Right lobe of liver (tissue), 6 donors: ENCODE data around the gene RMDN2. TPM values are rescaled to one million over a fixed set of nuclear protein-coding genes. Genes with fewer than 3 reads are reported as not detected.

Experiments
- ATAC-seq, 4 donors: fragments of 200-7000 bp; cut with Tn5 transposase; one replicate each; pipeline ENCODE4 v1.9.1; 2020; ENCODE audit warnings: mild to moderate bottlenecking in 4 of 4, moderate library complexity in 4 of 4
- DNase-seq, 3 donors: peaks; one replicate each; pipeline ENCODE4 v3.0.0-alpha.2; 2020
- H3K27ac ChIP-seq, 3 donors: fragments of 200-600 bp; one replicate each; pipeline ENCODE4 v1.8.0; 2022
- H3K27me3 ChIP-seq, 2 donors: fragments of 200-600 bp; one replicate each; pipeline ENCODE4 v1.8.0; 2022
- H3K36me3 ChIP-seq, 4 donors: fragments of 200-600 bp; sonication (generic) in 1 of 4; one replicate each; pipeline versions ENCODE4 v1.5.1 to v1.8.0; 2017 to 2022; ENCODE audit warnings: control low read depth in 1 of 4
- H3K4me1 ChIP-seq, 4 donors: fragments of 200-600 bp; sonication (generic) in 1 of 4; one replicate each; pipeline versions ENCODE4 v1.5.1 to v1.8.0; 2017 to 2022; ENCODE audit warnings: control low read depth in 1 of 4
- H3K4me3 ChIP-seq, 3 donors: fragments of 200-600 bp; one replicate each; pipeline ENCODE4 v1.8.0; 2022
- H3K9me3 ChIP-seq, 4 donors: fragments of 200-600 bp; sonication (generic) in 1 of 4; one replicate each; pipeline versions ENCODE4 v1.5.1 to v1.8.0; 2017 to 2022; ENCODE audit warnings: control low read depth in 1 of 4
- POLR2A ChIP-seq: fragments of 450-650 bp; IDR thresholded peaks from one replicate; pipeline ENCODE4 v1.6.1; 2017; ENCODE audit warnings: antibody characterized with exemption, mild to moderate bottlenecking
- WGBS: methylation state at CpG from one replicate; pipeline ENCODE4 v1.1.6; 2018; ENCODE audit warnings: low coverage, low lambda C conversion rate; ENCODE audit not compliant: insufficient coverage; ENCODE audit errors: missing lambda C conversion rate; 5-methylcytosine and 5-hydroxymethylcytosine counted together
- intact Hi-C, 2 donors: fragments of 100-400 bp; cut with DNase I; formaldehyde crosslinking; loops; one replicate each; pipeline versions ENCODE4 v1.11.2 to v1.14.1; 2022
- total RNA-seq, 6 experiments: library from RNA; depleted of rRNA in 2 of 6; stranded (reverse); fragments of >200 nt in 2 of 6; fragmentation: NEBNext Ultra II Directional in 3 of 6; extraction: Animal tissue kit (Norgen Biotek cat#: 25700) in 3 of 6; gene quantifications; one replicate each; pipeline versions ENCODE4 v1.1.0 to v1.2.4, GENCODE V29; 2016 to 2023
- TF ChIP-seq, protein P1 (sequence below), 4 donors: fragments of 200-600 bp in 3 of 4; fragments of 450-650 bp in 1 of 4; IDR thresholded peaks; one replicate each; pipeline versions ENCODE4 v1.5.1 to v1.8.0; 2016 to 2022; ENCODE audit warnings: antibody characterized with exemption in 4 of 4, mild to moderate bottlenecking in 2 of 4
- donor health status: DM: no; HTN: yes; CAD: no.
- donor health status: DM: no; HTN: no; CAD: no.
- donor health status: DM: no; HTN: no; CAD: no.
- donor health status: DM: no; HTN: yes; CAD: no.
- donor health status: DM: no; HTN: yes; CAD: no.

RMDN2 gene
- total RNA-seq, 6 experiments from 2014 or later: 8.8 to 18.5 (median 15.7) TPM

DNA sequence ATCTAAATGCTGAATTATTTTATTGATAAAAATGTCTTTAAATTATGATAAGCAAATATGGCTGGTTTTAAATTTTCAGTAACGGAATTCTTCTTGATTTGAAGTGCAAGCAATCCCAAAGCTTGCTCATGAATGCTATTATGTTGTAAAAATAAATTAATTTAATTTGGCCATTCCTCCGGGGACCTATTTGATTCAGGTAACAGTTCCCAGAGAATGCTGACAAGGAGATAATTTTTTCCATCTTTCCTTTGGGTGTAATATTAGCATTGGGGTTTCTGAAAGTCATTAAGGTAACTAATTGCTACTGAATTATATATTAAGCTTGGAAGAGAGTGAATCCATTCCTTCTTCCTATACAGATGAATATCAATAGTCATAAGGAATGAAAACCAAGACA is 12.5 kb upstream of the RMDN2 start:
- H3K36me3 ChIP-seq: no peaks in the 10 kb centered on the region
- ATAC-seq (no peak), DNase-seq (no peak)
- H3K9me3 ChIP-seq: no peaks in the 10 kb centered on the region
- no peak overlapping the region for H3K27ac ChIP-seq
- no peaks in the 10 kb centered on the region for H3K27me3 ChIP-seq
- H3K4me1 ChIP-seq: peaks cover 0 to 31% (median 3%) of the 10 kb centered on the region in 4 donors
- intact Hi-C loops: no loop called here
- TF ChIP-seq, protein P1, sequence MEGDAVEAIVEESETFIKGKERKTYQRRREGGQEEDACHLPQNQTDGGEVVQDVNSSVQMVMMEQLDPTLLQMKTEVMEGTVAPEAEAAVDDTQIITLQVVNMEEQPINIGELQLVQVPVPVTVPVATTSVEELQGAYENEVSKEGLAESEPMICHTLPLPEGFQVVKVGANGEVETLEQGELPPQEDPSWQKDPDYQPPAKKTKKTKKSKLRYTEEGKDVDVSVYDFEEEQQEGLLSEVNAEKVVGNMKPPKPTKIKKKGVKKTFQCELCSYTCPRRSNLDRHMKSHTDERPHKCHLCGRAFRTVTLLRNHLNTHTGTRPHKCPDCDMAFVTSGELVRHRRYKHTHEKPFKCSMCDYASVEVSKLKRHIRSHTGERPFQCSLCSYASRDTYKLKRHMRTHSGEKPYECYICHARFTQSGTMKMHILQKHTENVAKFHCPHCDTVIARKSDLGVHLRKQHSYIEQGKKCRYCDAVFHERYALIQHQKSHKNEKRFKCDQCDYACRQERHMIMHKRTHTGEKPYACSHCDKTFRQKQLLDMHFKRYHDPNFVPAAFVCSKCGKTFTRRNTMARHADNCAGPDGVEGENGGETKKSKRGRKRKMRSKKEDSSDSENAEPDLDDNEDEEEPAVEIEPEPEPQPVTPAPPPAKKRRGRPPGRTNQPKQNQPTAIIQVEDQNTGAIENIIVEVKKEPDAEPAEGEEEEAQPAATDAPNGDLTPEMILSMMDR (IDR thresholded peaks at IDR 0.05): no peak
- no peak for TF ChIP-seq POLR2A
- WGBS: 87% methylated on average over 2 of the region's 2 CpGs
- H3K4me3 ChIP-seq: no peak overlapping the region

- 91% methylated on average over 4 of the region's 5 CpGs for WGBS
- intact Hi-C loops: no loop called here
- H3K27ac ChIP-seq: no peak overlapping the region
- no peak overlapping the region for H3K4me3 ChIP-seq
- H3K27me3 ChIP-seq: no peaks in the 10 kb centered on the region
- H3K4me1 ChIP-seq: peaks cover 0 to 45% (median 10%) of the 10 kb centered on the region in 4 donors
- no peaks in the 10 kb centered on the region for H3K9me3 ChIP-seq
- ATAC-seq: no peak
- TF ChIP-seq, protein P1 (IDR thresholded peaks at IDR 0.05): no peak
- TF ChIP-seq POLR2A: no peak
- no peak for DNase-seq
- H3K36me3 ChIP-seq: no peaks in the 10 kb centered on the region
Observed at GRCh38 chr2:37914340-37914739, 10.7 kb upstream of the RMDN2 start.

GRCh38 chr2:37915773-37916172 is 9.3 kb upstream of the RMDN2 start:
- no peak overlapping the region for H3K4me3 ChIP-seq
- peaks cover 0 to 59% (median 17%) of the 10 kb centered on the region in 4 donors for H3K4me1 ChIP-seq
- ATAC-seq (no peak), DNase-seq (no peak)
- no peaks in the 10 kb centered on the region for H3K9me3 ChIP-seq
- H3K36me3 ChIP-seq: no peaks in the 10 kb centered on the region
- no peaks in the 10 kb centered on the region for H3K27me3 ChIP-seq
- H3K27ac ChIP-seq: no peak overlapping the region
- TF ChIP-seq POLR2A: no peak
- TF ChIP-seq, protein P1 (IDR thresholded peaks at IDR 0.05): no peak
- intact Hi-C loops: no loop called here
- WGBS: 30% methylated on average over 5 of the region's 5 CpGs

GRCh38 chr2:37916512-37917082 is 8.5 kb upstream of the RMDN2 start:
- no peaks in the 10 kb centered on the region for H3K27me3 ChIP-seq
- H3K4me1 ChIP-seq: peaks cover 0 to 65% (median 19%) of the 10 kb centered on the region in 4 donors
- no peak overlapping the region for H3K27ac ChIP-seq
- WGBS: 36% methylated on average over 2 of the region's 3 CpGs
- ATAC-seq (peak in 2 of 4 donors; percentile 9 to 12), DNase-seq (no peak)
- intact Hi-C loops: no loop called here
- H3K9me3 ChIP-seq: no peaks in the 10 kb centered on the region
- no peak overlapping the region for H3K4me3 ChIP-seq
- no peak for TF ChIP-seq POLR2A
- TF ChIP-seq, protein P1 (IDR thresholded peaks at IDR 0.05): no peak
- no peaks in the 10 kb centered on the region for H3K36me3 ChIP-seq
